ENCODE measurements around the gene PLEKHG4B.
A peak's percentile ranks its signal among the peaks of the same experiment; 100 is the strongest.
"Not testable (repeated sequence)": the region's sequence is repeated elsewhere in the genome, so short reads cannot be mapped to it uniquely, and the experiment has no call there.

The PLEKHG4B gene

GRCh38 chr5:96976-97660 is 5.2 kb downstream of the PLEKHG4B start:
- no peak for DNase-seq

GRCh38 chr5:99815-100214 is 7.8 kb downstream of the PLEKHG4B start:
- DNase-seq, result no peak

- DNase-seq, result no peak
These were observed 10.6 kb downstream of the PLEKHG4B start for GRCh38 chr5:102411-103043.

- not testable (repeated sequence) for DNase-seq
These were observed 12.1 kb downstream of the PLEKHG4B start for GRCh38 chr5:104106-104505.

GRCh38 chr5:104778-105296 is 12.9 kb downstream of the PLEKHG4B start:
- DNase-seq, result no peak

GRCh38 chr5:105504-106070 is 13.6 kb downstream of the PLEKHG4B start:
- no peak for DNase-seq

GRCh38 chr5:106587-106986 is 14.6 kb downstream of the PLEKHG4B start:
- DNase-seq, result no peak

GRCh38 chr5:107526-107925 is 15.6 kb downstream of the PLEKHG4B start:
- no peak for DNase-seq

GRCh38 chr5:109826-110225 is 17.9 kb downstream of the PLEKHG4B start:
- DNase-seq, result no peak

GRCh38 chr5:110270-110888 is 18.4 kb downstream of the PLEKHG4B start:
- no peak for DNase-seq

GRCh38 chr5:111171-111570 is 19.2 kb downstream of the PLEKHG4B start:
- DNase-seq, result no peak

- no peak for DNase-seq
These were observed 27.6 kb downstream of the PLEKHG4B start for GRCh38 chr5:119486-120097.

GRCh38 chr5:121432-121831 is 29.5 kb downstream of the PLEKHG4B start:
- no peak for DNase-seq

GRCh38 chr5:125815-126214 is 33.8 kb downstream of the PLEKHG4B start:
- DNase-seq, result no peak

- DNase-seq, result no peak
These were observed 34.8 kb downstream of the PLEKHG4B start for GRCh38 chr5:126806-127205.

GRCh38 chr5:127886-128285 is 35.9 kb downstream of the PLEKHG4B start:
- DNase-seq, result no peak

- no peak for DNase-seq
These were observed 36.5 kb downstream of the PLEKHG4B start for GRCh38 chr5:128446-128845.

GRCh38 chr5:129148-129547 is 37.2 kb downstream of the PLEKHG4B start:
- no peak for DNase-seq

- DNase-seq, result no peak
These were observed 37.9 kb downstream of the PLEKHG4B start for GRCh38 chr5:129820-130219.

GRCh38 chr5:130601-131131 is 38.7 kb downstream of the PLEKHG4B start:
- DNase-seq, result no peak

- DNase-seq, result peak; percentile 49
These were observed 44.9 kb downstream of the PLEKHG4B start for GRCh38 chr5:136901-137300.

- DNase-seq, result no peak
These were observed 45.8 kb downstream of the PLEKHG4B start for GRCh38 chr5:137741-138140.

GRCh38 chr5:138936-139335 is 47.0 kb downstream of the PLEKHG4B start:
- DNase-seq, result no peak

All from DMS53 (cell line).